Mucosa of descending colon (tissue), 3 donors: ENCODE results near the gene TBC1D4. TPM values are rescaled to one million over a fixed set of nuclear protein-coding genes. Genes with fewer than 3 reads are reported as not detected.

ENCODE experiments used
- ATAC-seq: fragments of 200-7000 bp; cut with Tn5 transposase; one replicate; pipeline ENCODE4 v1.9.1; 2020; ENCODE audit warnings: mild to moderate bottlenecking, moderate library complexity
- DNase-seq, 3 donors: peaks; one replicate each; pipeline ENCODE4 v3.0.0-alpha.2; 2020
- H3K36me3 ChIP-seq: fragments of 200-600 bp; one replicate; pipeline ENCODE4 v1.8.0; 2021; ENCODE audit warnings: low read depth, mild to moderate bottlenecking
- H3K4me1 ChIP-seq: fragments of 200-600 bp; one replicate; pipeline ENCODE4 v1.8.0; 2021; ENCODE audit warnings: low read depth, mild to moderate bottlenecking
- H3K4me3 ChIP-seq: fragments of 200-600 bp; one replicate; pipeline ENCODE4 v1.8.0; 2021; ENCODE audit warnings: mild to moderate bottlenecking
- H3K9me3 ChIP-seq: fragments of 200-600 bp; one replicate; pipeline ENCODE4 v1.8.0; 2021; ENCODE audit warnings: mild to moderate bottlenecking
- intact Hi-C, 2 donors: fragments of 100-400 bp; cut with DNase I in 1 of 2; cut with micrococcal nuclease in 1 of 2; formaldehyde crosslinking; loops; one replicate each; pipeline versions ENCODE4 v1.11.0 to v1.11.1; 2022; cut with DNase I, micrococcal nuclease
- total RNA-seq, 3 donors: library from RNA; stranded (reverse); fragmentation: NEBNext Ultra II Directional in 2 of 3; extraction: Animal tissue kit (Norgen Biotek cat#: 25700) in 2 of 3; gene quantifications; one replicate each; pipeline versions ENCODE4 v1.2.1 to v1.2.4, GENCODE V29; 2021 to 2023
- TF ChIP-seq, protein P1 (sequence below): fragments of 200-600 bp; IDR thresholded peaks from one replicate; pipeline ENCODE4 v1.8.0; 2022; ENCODE audit warnings: antibody characterized with exemption, mild to moderate bottlenecking
- donor health status: DM: no; HTN: no; CAD: no; lungs with moderate emphysema.
- donor health status: DM: no; HTN: no; CAD: no.
- donor health status: DM: no; HTN: yes; CAD: no.

Gene TBC1D4
- total RNA-seq, 3 donors from 2014 or later: 13.4 to 24.6 (median 13.8) TPM

DNA sequence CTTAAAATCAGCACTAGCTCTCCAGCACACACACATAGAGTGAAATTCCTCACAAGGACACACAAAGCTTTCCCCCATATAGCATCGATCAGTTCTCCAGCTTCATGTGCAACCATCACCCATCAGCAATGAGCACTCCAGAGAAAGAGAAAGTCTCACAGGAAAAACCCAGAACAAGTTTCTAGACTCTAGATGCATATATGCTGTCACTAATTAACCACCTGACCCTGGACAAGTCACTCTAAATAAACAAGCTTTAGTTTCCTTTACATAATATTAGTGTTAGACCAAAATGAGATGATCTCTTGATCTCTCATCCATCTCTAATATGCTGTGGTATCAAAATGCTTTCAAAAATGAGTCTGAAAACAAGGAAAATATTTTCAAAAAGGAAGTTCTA lies 81.2 kb downstream of the TBC1D4 start:
- H3K36me3 ChIP-seq: no peaks in the 10 kb centered on the region
- DNase-seq: no peak
- intact Hi-C loops: no loop called here
- H3K4me1 ChIP-seq: peaks cover 4% of the 10 kb centered on the region
- no peaks in the 10 kb centered on the region for H3K9me3 ChIP-seq
- TF ChIP-seq, protein P1, sequence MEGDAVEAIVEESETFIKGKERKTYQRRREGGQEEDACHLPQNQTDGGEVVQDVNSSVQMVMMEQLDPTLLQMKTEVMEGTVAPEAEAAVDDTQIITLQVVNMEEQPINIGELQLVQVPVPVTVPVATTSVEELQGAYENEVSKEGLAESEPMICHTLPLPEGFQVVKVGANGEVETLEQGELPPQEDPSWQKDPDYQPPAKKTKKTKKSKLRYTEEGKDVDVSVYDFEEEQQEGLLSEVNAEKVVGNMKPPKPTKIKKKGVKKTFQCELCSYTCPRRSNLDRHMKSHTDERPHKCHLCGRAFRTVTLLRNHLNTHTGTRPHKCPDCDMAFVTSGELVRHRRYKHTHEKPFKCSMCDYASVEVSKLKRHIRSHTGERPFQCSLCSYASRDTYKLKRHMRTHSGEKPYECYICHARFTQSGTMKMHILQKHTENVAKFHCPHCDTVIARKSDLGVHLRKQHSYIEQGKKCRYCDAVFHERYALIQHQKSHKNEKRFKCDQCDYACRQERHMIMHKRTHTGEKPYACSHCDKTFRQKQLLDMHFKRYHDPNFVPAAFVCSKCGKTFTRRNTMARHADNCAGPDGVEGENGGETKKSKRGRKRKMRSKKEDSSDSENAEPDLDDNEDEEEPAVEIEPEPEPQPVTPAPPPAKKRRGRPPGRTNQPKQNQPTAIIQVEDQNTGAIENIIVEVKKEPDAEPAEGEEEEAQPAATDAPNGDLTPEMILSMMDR: no peak
- no peak for ATAC-seq
- no peak overlapping the region for H3K4me3 ChIP-seq

- H3K36me3 ChIP-seq: no peaks in the 10 kb centered on the region
- H3K4me1 ChIP-seq: peaks cover 4% of the 10 kb centered on the region
- no peak overlapping the region for H3K4me3 ChIP-seq
- DNase-seq: no peak
- TF ChIP-seq, protein P1: no peak
- no peak for ATAC-seq
- no peaks in the 10 kb centered on the region for H3K9me3 ChIP-seq
- intact Hi-C loops: no loop called here
Observed at GRCh38 chr13:75399879-75400217, 82.1 kb downstream of the TBC1D4 start.

DNA sequence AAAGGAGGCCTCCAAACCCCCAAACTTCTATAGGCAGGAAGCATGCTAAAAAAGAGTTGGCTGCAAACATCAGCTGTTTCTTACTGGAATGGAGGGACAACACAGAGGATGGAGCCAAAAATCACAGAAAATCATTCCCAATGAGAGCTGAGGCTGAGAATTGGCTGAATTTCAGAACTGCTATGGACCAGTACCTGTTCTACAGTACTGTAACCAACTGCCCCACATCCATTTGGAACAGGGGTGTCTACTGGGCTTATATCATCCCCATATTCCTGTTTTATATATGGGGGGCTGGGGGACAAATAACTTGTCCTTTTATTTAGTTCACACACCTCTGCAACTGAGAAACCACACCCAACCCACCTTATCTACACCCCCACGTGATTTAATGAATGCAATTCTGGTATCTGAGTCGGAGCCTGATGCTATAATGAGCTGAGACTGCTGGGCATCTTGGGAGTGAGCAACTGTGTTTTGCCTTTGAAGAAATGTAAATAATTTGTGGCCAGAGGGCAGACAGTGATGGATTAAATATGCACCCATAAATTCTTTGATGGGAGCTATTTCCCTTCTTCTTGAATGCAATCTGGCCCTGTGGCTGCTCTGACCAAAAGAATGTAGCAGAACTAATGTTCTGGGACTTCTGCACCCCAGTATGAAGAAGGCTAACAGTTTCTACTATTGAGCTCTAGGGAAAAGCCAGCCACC lies 82.6 kb downstream of the TBC1D4 start:
- no peaks in the 10 kb centered on the region for H3K9me3 ChIP-seq
- ATAC-seq (no peak), DNase-seq (no peak)
- intact Hi-C loops: no loop called here
- TF ChIP-seq, protein P1: no peak
- peaks cover 4% of the 10 kb centered on the region for H3K4me1 ChIP-seq
- H3K4me3 ChIP-seq: no peak overlapping the region
- H3K36me3 ChIP-seq: no peaks in the 10 kb centered on the region

GRCh38 chr13:75398072-75398471 lies 83.9 kb downstream of the TBC1D4 start:
- no peaks in the 10 kb centered on the region for H3K9me3 ChIP-seq
- no peak for ATAC-seq
- TF ChIP-seq, protein P1: no peak
- intact Hi-C loops: no loop called here
- H3K4me3 ChIP-seq: no peak overlapping the region
- peaks cover 4% of the 10 kb centered on the region for H3K4me1 ChIP-seq
- DNase-seq: no peak
- no peaks in the 10 kb centered on the region for H3K36me3 ChIP-seq

GRCh38 chr13:75395901-75396300 lies 86.1 kb downstream of the TBC1D4 start:
- ATAC-seq (no peak), DNase-seq (no peak)
- peaks cover 4% of the 10 kb centered on the region for H3K4me1 ChIP-seq
- H3K36me3 ChIP-seq: no peaks in the 10 kb centered on the region
- H3K4me3 ChIP-seq: no peak overlapping the region
- no peaks in the 10 kb centered on the region for H3K9me3 ChIP-seq
- intact Hi-C loops: no loop called here
- TF ChIP-seq, protein P1: no peak

GRCh38 chr13:75395066-75395465 lies 86.9 kb downstream of the TBC1D4 start:
- Histone ChIP-seq H3K4me3 (no peak overlapping the region), H3K36me3 (no peaks in the 10 kb centered on the region), H3K4me1 (peaks cover 4% of the 10 kb centered on the region), H3K9me3 (no peaks in the 10 kb centered on the region)
- TF ChIP-seq, protein P1: no peak
- peak; percentile 78 for ATAC-seq
- intact Hi-C loops: no loop called here
- peak in 1 of 3 donors; percentile 34 for DNase-seq
